ENCODE data around the gene SLC23A2.
"Not testable (repeated sequence)": the region's sequence is repeated elsewhere in the genome, so short reads cannot be mapped to it uniquely, and the experiment has no call there.

Gene SLC23A2

GRCh38 chr20:4936392-4936850 is 64.9 kb downstream of the SLC23A2 start:
- DNase-seq (ENCODE audit: low read depth) = no peak

- no peak for DNase-seq (ENCODE audit: low read depth)
Observed at GRCh38 chr20:4932061-4932460, 69.2 kb downstream of the SLC23A2 start.

- DNase-seq (ENCODE audit: low read depth) = no peak
Observed at GRCh38 chr20:4929686-4930397, 71.5 kb downstream of the SLC23A2 start.

DNA sequence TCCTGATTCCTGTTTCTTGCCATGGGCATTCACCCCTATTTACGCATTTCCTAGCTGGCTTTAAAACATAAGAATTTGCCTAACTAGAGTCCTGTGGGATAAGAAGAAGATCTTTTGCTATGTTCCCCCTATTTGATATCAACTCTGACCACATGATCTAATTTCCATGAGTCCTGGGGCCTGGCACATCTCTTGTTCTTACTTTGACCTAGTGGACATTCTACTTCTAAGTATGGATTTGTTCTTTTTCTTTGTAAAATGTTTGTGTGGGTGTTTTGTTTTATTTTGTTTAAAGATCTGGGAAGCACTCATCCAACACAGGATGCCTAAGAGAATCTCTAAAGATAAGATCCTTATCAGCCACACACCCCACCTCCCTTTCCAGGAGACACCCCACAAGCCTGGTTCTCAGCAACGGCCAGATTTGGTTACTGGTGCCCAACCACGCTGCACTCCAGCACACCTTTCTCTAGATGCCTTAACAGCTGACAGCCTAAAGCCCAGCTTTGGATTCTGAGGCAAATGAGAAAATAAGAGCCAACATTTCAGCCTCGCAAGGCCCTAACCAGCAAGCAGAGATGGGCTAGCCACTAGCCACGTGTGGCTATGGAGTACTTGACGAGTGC is 74.7 kb downstream of the SLC23A2 start:
- no peak for DNase-seq (ENCODE audit: low read depth)

- DNase-seq (ENCODE audit: low read depth) = no peak
Observed at GRCh38 chr20:4925842-4926530, 75.3 kb downstream of the SLC23A2 start.

GRCh38 chr20:4924446-4924845 is 76.9 kb downstream of the SLC23A2 start:
- no peak for DNase-seq (ENCODE audit: low read depth)

DNA sequence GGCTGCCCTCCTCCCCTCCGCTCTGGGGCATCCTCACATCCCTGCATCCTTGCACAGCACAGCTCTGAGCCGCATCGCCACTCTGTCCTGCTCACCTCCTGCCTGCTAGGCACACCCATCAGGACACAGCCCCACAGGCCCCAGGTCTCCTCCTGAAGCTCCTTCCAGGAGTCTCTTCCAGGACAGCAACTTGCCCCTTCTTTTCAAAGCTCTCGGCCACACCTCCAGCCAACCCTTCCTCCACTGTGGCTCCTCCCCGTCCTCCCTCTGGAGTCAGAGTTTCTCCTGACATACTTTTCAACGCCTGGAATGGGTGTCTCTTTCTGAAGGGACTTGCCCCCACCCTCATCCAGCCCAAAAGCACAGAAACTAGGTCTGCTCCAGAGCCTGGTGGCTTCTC is 77.3 kb downstream of the SLC23A2 start:
- no peak for DNase-seq (ENCODE audit: low read depth)

DNA sequence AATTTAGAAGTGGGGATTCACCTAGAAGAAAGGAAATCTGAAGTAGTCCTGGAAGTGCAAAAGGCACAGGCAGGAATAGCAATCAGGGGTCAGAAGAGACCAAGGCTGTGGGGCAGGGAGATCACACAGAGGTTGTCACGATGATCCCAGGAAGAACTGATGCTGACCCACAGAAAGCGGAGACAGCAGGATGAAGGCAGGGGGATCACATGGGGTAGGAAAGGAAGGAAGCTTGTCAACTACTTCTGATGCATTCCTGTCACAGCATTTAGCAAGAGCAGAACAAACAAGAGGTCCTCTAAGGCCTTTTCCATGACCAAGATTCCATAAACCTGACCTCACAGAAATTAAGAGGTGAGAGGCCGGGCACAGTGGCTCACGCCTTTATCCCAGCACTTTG is 79.1 kb downstream of the SLC23A2 start:
- DNase-seq (ENCODE audit: low read depth) = no peak

- DNase-seq (ENCODE audit: low read depth) = not testable (repeated sequence)
Observed at GRCh38 chr20:4921271-4921670, 80.0 kb downstream of the SLC23A2 start.

- DNase-seq (ENCODE audit: low read depth) = no peak
Observed at GRCh38 chr20:4920655-4921054, 80.7 kb downstream of the SLC23A2 start.

DNA sequence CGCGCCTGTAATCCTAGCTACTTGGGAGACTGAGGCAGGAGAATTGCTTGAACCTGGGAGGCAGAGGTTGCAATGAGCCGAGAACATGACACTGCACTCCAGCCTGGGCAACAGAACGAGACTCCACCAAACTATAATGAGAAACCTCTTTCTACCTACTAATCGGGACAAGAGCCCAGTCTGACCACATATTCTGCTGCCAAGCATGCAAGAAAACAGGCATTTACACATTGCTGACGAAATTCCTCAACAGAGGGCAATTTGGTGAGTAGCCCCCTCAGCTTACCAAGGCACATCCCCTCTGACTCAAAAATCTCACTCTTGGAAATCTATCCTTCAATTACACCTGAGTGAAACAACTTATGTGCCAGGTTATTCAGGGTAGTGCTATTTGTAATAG is 81.2 kb downstream of the SLC23A2 start:
- DNase-seq (ENCODE audit: low read depth) = no peak

DNA sequence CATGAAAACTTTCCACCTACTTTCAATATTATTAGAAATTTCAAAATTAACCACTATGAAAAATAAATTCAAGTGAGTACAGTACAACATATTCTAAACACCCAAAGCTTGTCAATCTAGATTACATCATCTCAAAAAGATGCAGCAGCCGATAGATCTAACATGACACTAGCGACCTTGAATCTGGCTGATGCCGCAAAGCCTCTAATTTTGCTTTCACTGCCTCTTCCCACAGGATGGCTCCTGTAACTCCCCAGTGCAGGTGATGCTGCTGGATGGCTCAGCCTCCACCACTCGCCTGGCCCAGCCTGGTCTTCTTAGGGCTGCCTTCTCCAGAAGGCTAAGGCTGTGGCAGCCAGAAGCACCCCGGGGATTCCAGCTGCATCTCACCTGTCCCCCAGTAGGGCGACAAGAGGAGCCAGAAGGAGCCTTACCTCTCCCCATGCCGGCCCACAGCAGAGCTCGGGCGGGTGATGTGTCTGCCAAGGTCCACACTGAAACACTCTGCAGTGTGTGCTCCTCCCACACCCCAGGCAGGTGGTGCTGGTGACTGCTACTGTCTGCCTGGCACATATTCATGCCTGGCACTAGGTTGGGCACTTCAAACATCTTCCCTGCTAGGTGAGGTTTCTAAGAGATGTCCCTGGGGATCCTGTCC is 82.1 kb downstream of the SLC23A2 start:
- DNase-seq (ENCODE audit: low read depth) = no peak

- no peak for DNase-seq (ENCODE audit: low read depth)
Observed at GRCh38 chr20:4918473-4918872, 82.8 kb downstream of the SLC23A2 start.

DNA sequence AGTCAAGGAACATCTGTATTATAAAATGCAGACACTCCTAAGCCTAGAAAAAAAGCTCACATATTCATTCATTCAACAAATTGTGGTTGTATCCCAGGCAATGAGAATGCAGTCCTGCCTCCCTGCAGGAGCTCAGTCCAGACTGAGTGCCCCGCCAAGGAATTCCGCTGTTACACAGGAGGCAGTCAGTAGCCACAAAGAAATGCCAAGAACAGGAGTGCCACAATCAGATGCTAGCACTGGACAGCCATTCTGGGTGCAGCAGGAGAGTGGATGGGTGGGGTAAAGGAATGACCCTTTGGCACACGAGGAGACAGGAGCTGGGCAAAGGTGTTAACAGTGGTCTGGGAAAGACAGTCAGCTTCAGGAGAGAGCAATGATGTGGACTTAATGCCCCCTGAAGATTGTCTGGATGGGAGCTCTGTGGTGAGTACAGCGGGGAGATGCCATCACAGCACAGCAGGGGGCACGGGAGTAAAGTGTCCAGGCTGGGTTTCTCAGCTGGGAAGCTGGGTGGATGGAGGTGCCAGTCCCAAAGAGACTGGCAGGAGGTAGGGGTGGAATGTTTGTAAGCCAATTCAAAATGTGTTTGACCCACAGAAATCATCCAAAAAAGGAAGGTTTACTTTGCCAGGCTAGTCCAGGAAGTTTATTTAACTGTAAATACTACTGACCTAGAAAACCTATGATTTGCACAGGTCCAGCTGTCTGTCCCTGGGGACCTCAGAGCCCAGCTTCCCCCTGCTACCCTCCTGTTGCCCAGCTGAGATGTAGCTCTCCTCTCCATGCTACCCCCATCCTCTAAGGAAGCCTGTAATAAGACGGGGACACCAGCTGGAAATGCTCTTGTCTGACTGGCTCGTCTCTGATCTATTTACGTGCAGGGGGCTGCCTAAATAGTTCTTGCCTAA is 84.1 kb downstream of the SLC23A2 start:
- no peak for DNase-seq (ENCODE audit: low read depth)

DNA sequence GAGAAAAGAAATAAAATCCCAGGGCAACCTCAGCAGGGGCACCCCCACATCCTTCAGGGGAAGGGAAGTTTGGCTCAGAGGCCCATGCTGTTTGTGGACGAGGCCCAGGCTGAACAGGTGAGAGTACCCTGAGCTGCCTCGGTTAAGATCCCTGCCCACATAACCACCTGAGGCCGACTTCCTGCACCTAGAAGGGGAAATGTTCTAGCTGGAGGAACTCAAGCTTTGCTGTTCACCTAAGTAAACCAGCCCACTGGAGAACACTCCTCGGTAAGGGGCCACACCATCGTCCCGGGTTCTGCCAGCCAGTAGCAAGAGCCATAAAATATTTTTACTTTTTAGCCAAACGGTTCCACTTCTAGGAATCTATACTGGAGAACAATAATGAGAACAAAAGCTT is 88.2 kb downstream of the SLC23A2 start:
- DNase-seq (ENCODE audit: low read depth) = no peak

- DNase-seq (ENCODE audit: low read depth) = no peak
Observed at GRCh38 chr20:4912380-4913142, 88.7 kb downstream of the SLC23A2 start.

DNA sequence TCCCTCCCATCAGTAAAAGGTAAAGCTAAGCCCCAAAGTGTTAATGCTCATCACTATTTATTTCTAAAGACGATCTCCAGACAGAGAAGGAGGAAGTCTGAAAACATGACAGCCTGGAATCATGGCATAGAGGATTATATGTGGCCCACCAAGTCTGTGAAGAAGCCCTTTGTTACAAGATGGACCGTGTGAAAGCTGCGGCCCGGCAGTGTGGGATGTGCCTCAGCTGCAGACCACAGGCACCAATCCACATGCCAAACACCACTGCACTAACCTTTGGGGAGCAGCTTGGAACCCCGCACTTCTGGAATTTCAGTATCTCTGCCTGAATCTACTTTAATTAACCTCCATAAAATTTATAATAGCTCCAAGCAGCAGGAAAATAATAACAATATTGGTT is 90.4 kb downstream of the SLC23A2 start:
- no peak for DNase-seq (ENCODE audit: low read depth)

DNA sequence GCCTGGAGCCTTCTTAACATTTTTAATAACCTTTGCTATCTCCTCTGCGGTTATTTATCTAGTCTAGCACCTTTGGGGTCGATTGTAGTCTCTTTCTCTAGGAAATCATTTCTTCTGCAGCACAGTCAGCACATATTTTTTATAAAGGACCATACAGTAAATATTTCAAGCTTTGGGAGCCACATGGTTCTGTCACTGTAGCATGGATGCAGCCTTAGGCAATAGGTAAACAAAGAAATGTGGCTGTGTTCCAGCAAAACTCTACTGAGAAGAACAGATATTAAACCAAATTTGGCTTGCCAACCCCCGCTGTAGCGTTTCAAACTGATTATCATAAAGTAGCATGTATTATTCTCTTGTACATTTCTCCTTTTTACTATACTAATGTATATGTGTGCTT is 95.7 kb downstream of the SLC23A2 start:
- no peak for DNase-seq (ENCODE audit: low read depth)

DNA sequence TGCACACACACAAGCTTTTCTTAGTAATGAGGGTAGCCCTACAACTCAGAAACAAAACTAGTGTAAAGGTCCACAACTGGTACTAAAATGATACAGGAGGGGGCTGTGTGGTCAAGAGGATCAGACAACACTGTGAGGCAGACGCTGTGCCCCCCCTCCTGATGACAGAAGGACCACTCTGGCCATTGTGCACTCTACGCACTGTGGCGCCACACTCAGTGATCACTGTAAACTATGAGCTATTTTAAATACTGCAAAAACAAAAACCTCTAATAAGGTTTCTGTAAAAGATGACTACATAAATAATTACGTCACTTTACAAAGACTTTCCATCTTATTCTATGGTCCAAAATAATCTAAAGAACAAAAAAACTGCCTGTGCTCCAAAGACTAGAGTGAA is 96.1 kb downstream of the SLC23A2 start:
- no peak for DNase-seq (ENCODE audit: low read depth)

DNA sequence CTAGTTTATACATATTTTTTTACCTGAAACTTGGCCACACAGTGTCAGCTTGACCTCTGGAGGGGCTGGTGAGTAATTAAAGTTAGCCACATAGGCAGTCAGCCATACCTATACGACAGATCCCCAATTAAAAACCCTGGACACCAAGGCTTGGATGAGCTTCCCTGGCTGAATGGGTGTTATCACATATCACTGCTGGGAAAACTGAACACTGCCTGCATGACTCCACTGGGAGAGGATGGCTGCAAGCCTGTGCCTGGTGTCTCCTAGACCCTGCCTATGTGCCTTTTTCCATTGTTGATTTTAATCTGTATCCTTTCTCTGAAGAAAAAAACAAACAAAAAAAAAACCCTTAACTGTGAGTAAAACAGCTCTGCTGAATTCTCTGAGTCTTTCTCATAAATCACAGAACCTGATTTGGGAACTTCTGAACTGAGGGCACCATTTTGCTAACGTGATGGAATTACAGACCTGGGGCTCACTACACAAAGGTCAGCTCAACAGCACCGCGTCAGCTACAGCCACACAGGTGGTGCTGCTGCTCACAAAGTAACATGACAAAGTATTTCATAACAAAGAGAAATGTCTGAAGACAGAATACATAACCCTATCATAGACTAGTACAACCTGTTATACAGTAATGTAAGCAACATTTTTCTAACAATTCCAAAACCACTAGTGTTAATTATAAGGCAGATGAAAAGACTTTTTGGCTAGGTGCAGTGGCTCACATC is 97.0 kb downstream of the SLC23A2 start:
- DNase-seq (ENCODE audit: low read depth) = no peak

Measured in stimulated activated CD8-positive, alpha-beta memory T cell treated with anti-CD3 and anti-CD28 coated beads, Interleukin-15, amount 100 ng/mL, for 24 hours (primary cell).